HEK293 (cell line): Measurements from ENCODE around the gene IVNS1ABP.

Experiments used
- CTCF ChIA-PET: fragments of 350-600 bp; formaldehyde crosslinking; extraction: SDS; loops from one replicate; lab custom pipeline; 2021; ENCODE audit warnings: antibody characterized with exemption; lab: Yijun Ruan, JAX
- POLR2A ChIA-PET: fragments of 300-600 bp; formaldehyde crosslinking; extraction: SDS; loops from one replicate; lab custom pipeline; 2020; ENCODE audit warnings: antibody characterized with exemption, inconsistent platforms; lab: Yijun Ruan, JAX
- H3K27ac ChIP-seq: fragments of 200-500 bp; sonication (Bioruptor generic); 2 replicates; pipeline ENCODE4 v1.5.1; 2014; ENCODE audit warnings: low read depth, low read length, control low read depth, inconsistent platforms; ENCODE audit errors: extremely low read depth
- H3K36me3 ChIP-seq, 2 experiments: fragments of 200-500 bp in 1 of 2; sonication (Bioruptor generic) in 1 of 2; 1 replicate in 1 of 2; 2 replicates in 1 of 2; pipeline ENCODE4 v1.5.1; 2014 to 2017; ENCODE audit warnings: inconsistent platforms in 2 of 2, low read length in 2 of 2; ENCODE audit not compliant: control insufficient read depth in 2 of 2, insufficient read depth in 1 of 2
- H3K4me1 ChIP-seq: fragments of 200-500 bp; sonication (Bioruptor generic); 2 replicates; pipeline ENCODE4 v1.5.1; 2014; ENCODE audit warnings: mild to moderate bottlenecking, low read length, inconsistent platforms; ENCODE audit not compliant: control insufficient read depth, insufficient read depth
- H3K4me3 ChIP-seq: 2 replicates; pipeline ENCODE4 v1.5.1; 2011; ENCODE audit warnings: low read depth, mild to moderate bottlenecking, control low read depth, low read length, moderate library complexity
- H3K9me3 ChIP-seq: fragments of 200-500 bp; sonication (Bioruptor generic); 2 replicates; pipeline ENCODE4 v1.5.1; 2014; ENCODE audit warnings: low read depth, low read length, inconsistent platforms; ENCODE audit not compliant: control insufficient read depth, insufficient read depth
- GLIS2 ChIP-seq: fragments of 450-650 bp; formaldehyde crosslinking; IDR thresholded peaks from 2 replicates; pipeline ENCODE4 v1.5.1; 2016; ENCODE audit warnings: missing biosample characterization, missing genetic modification characterization
- KLF8 ChIP-seq: fragments of 450-650 bp; formaldehyde crosslinking; IDR thresholded peaks from 2 replicates; pipeline ENCODE4 v1.5.1; 2016; ENCODE audit warnings: missing biosample characterization, missing genetic modification characterization
- KLF9 ChIP-seq: fragments of 450-650 bp; formaldehyde crosslinking; IDR thresholded peaks from 2 replicates; pipeline ENCODE4 v1.5.1; 2016; ENCODE audit warnings: missing biosample characterization, missing genetic modification characterization, low read depth
- MZF1 ChIP-seq: fragments of 450-650 bp; formaldehyde crosslinking; IDR thresholded peaks from 2 replicates; pipeline ENCODE4 v1.5.1; 2017; ENCODE audit warnings: missing biosample characterization, missing genetic modification characterization, borderline replicate concordance
- OVOL3 ChIP-seq: fragments of 450-650 bp; formaldehyde crosslinking; IDR thresholded peaks from 2 replicates; pipeline ENCODE4 v1.5.1; 2016; ENCODE audit warnings: missing biosample characterization, missing genetic modification characterization
- SALL2 ChIP-seq: fragments of 450-650 bp; formaldehyde crosslinking; IDR thresholded peaks from 2 replicates; pipeline ENCODE4 v1.5.0; 2017; ENCODE audit warnings: missing biosample characterization, mild to moderate bottlenecking, missing genetic modification characterization, borderline replicate concordance
- TCF7L2 ChIP-seq: IDR thresholded peaks from 2 replicates; pipeline ENCODE4 v1.6.1; 2011; ENCODE audit warnings: low read depth, mild to moderate bottlenecking, inconsistent platforms, low read length, moderate library complexity, borderline replicate concordance
- ZBTB17 ChIP-seq: fragments of 450-650 bp; formaldehyde crosslinking; IDR thresholded peaks from 2 replicates; pipeline ENCODE4 v1.5.1; 2016; ENCODE audit warnings: missing biosample characterization, missing genetic modification characterization
- ZBTB7A ChIP-seq: fragments of 450-650 bp; formaldehyde crosslinking; IDR thresholded peaks from 2 replicates; pipeline ENCODE4 v1.5.1; 2016; ENCODE audit warnings: low read depth, missing biosample characterization, missing genetic modification characterization
- ZBTB8A ChIP-seq: fragments of 450-650 bp; formaldehyde crosslinking; IDR thresholded peaks from 2 replicates; pipeline ENCODE4 v1.5.1; 2016; ENCODE audit warnings: missing biosample characterization, missing genetic modification characterization
- ZFP37 ChIP-seq: fragments of 450-650 bp; formaldehyde crosslinking; IDR thresholded peaks from 2 replicates; pipeline ENCODE4 v1.5.1; 2016; ENCODE audit warnings: missing biosample characterization, missing genetic modification characterization
- ZNF133 ChIP-seq: fragments of 450-650 bp; formaldehyde crosslinking; IDR thresholded peaks from 2 replicates; pipeline ENCODE4 v1.5.1; 2016; ENCODE audit warnings: missing biosample characterization, missing genetic modification characterization
- ZNF169 ChIP-seq: fragments of 450-650 bp; formaldehyde crosslinking; IDR thresholded peaks from 2 replicates; pipeline ENCODE4 v1.5.1; 2016; ENCODE audit warnings: missing biosample characterization, missing genetic modification characterization
- ZNF221 ChIP-seq: fragments of 450-650 bp; formaldehyde crosslinking; IDR thresholded peaks from 2 replicates; pipeline ENCODE4 v1.5.1; 2017; ENCODE audit warnings: missing biosample characterization, missing genetic modification characterization, borderline replicate concordance
- ZNF239 ChIP-seq: fragments of 450-650 bp; formaldehyde crosslinking; IDR thresholded peaks from 2 replicates; pipeline ENCODE4 v1.5.1; 2016; ENCODE audit warnings: missing biosample characterization, missing genetic modification characterization
- ZNF391 ChIP-seq: fragments of 450-650 bp; formaldehyde crosslinking; IDR thresholded peaks from 2 replicates; pipeline ENCODE4 v1.5.1; 2016; ENCODE audit warnings: low read depth, missing biosample characterization, missing genetic modification characterization, borderline replicate concordance
- ZNF416 ChIP-seq: fragments of 450-650 bp; formaldehyde crosslinking; IDR thresholded peaks from 2 replicates; pipeline ENCODE4 v1.5.1; 2016; ENCODE audit warnings: missing biosample characterization, missing genetic modification characterization
- ZNF426 ChIP-seq: fragments of 450-650 bp; formaldehyde crosslinking; IDR thresholded peaks from 2 replicates; pipeline ENCODE4 v1.5.1; 2017; ENCODE audit warnings: missing biosample characterization, missing genetic modification characterization, mild to moderate bottlenecking, inconsistent platforms, moderate library complexity
- ZNF433 ChIP-seq: fragments of 450-650 bp; formaldehyde crosslinking; IDR thresholded peaks from 2 replicates; pipeline ENCODE4 v1.5.1; 2016; ENCODE audit warnings: missing biosample characterization, missing genetic modification characterization, low read depth
- ZNF510 ChIP-seq: fragments of 450-650 bp; formaldehyde crosslinking; IDR thresholded peaks from 2 replicates; pipeline ENCODE4 v1.5.1; 2018; ENCODE audit warnings: mild to moderate bottlenecking, missing genetic modification characterization, missing biosample characterization; ENCODE audit not compliant: insufficient replicate concordance
- ZNF529 ChIP-seq: fragments of 450-650 bp; formaldehyde crosslinking; IDR thresholded peaks from 2 replicates; pipeline ENCODE4 v1.5.1; 2017; ENCODE audit warnings: missing genetic modification characterization, missing biosample characterization; ENCODE audit not compliant: insufficient replicate concordance
- ZNF629 ChIP-seq: fragments of 450-650 bp; formaldehyde crosslinking; IDR thresholded peaks from 2 replicates; pipeline ENCODE4 v1.5.1; 2017; ENCODE audit warnings: missing biosample characterization, missing genetic modification characterization
- ZNF677 ChIP-seq: fragments of 450-650 bp; IDR thresholded peaks from 2 replicates; pipeline ENCODE4 v1.5.0; 2018; ENCODE audit warnings: missing biosample characterization, mild to moderate bottlenecking, missing genetic modification characterization, moderate library complexity
- ZNF837 ChIP-seq: fragments of 450-650 bp; formaldehyde crosslinking; IDR thresholded peaks from 2 replicates; pipeline ENCODE4 v1.5.1; 2016; ENCODE audit warnings: missing biosample characterization, missing genetic modification characterization
- ZXDB ChIP-seq: fragments of 450-650 bp; formaldehyde crosslinking; IDR thresholded peaks from 2 replicates; pipeline ENCODE4 v1.5.1; 2016; ENCODE audit warnings: missing biosample characterization, missing genetic modification characterization
- TF ChIP-seq, protein P1 (sequence below): fragments of 450-650 bp; formaldehyde crosslinking; IDR thresholded peaks from 2 replicates; pipeline ENCODE4 v1.5.1; 2016; ENCODE audit warnings: missing biosample characterization, missing genetic modification characterization
- TF ChIP-seq, protein P2 (sequence below): fragments of 450-650 bp; formaldehyde crosslinking; IDR thresholded peaks from 2 replicates; pipeline ENCODE4 v1.5.1; 2016; ENCODE audit warnings: missing biosample characterization, missing genetic modification characterization
- TF ChIP-seq, protein P3 (sequence below): fragments of 450-650 bp; IDR thresholded peaks from 2 replicates; pipeline ENCODE4 v1.5.1; 2018; ENCODE audit warnings: missing biosample characterization, mild to moderate bottlenecking, missing genetic modification characterization
- TF ChIP-seq, protein P4 (sequence below): fragments of 450-650 bp; formaldehyde crosslinking; IDR thresholded peaks from 2 replicates; pipeline ENCODE4 v1.5.1; 2016; ENCODE audit warnings: missing biosample characterization, missing genetic modification characterization

Gene IVNS1ABP

DNA sequence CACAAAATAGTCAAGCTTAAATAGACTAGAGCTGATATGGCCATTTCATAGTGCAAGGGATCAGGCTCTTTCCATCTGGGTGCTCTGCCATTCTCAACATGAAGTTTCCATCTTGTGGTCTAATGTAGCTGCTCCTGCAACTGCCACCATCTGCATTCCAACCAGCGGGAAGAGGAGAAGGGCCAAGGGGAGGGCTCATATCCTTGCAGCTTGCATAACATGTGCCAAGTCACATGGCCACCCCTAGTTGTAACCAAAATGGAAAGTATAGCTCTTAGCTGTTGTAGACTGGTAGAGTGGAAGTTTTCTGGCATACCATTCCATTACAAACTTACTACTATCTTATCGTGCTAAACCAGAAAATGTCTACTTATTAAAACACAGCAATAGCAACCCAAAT, 38.9 kb upstream of the IVNS1ABP start (continued):
- TF ChIP-seq, protein P1, sequence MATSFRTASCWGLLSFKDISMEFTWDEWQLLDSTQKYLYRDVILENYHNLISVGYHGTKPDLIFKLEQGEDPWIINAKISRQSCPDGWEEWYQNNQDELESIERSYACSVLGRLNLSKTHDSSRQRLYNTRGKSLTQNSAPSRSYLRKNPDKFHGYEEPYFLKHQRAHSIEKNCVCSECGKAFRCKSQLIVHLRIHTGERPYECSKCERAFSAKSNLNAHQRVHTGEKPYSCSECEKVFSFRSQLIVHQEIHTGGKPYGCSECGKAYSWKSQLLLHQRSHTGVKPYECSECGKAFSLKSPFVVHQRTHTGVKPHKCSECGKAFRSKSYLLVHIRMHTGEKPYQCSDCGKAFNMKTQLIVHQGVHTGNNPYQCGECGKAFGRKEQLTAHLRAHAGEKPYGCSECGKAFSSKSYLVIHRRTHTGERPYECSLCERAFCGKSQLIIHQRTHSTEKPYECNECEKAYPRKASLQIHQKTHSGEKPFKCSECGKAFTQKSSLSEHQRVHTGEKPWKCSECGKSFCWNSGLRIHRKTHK (tag by site-specific recombination): no peak

DNA sequence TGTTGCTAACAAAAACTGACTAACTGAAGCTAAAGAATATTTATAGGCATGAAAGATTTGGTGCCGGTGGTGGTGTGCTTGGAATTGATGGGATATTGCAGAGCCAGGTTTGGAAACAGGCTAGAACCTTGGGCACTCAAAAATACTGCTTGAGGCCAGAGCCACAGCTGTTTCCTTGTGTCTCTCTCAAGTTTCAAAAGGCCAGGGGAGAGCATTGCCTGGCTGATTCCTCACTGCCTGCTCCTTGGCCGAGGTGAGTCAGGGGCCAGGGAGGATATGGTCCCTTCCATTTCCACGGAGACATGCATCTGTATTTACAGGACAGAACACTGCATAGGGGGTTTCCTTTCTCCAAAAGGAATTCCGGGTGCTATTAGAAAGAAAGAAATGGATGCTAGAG, 36.1 kb upstream of the IVNS1ABP start:
- H3K36me3 ChIP-seq: no peaks in the 10 kb centered on the region
- ChIA-PET POLR2A (no interaction called here), CTCF (interaction anchor here (0.5 to 0.7 kb wide), 2 partner anchors 42 to 182 kb away, joined by 3 to 5 read pairs; no protein-coding TSS in a partner anchor)
- H3K9me3 ChIP-seq: no peaks in the 10 kb centered on the region
- no peak for TF ChIP-seq TCF7L2
- TF ChIP-seq KLF9 (tag by site-specific recombination): no peak
- no peak for TF ChIP-seq ZNF529 (tag by site-specific recombination)
- TF ChIP-seq ZNF677 (tag by site-specific recombination): no peak
- TF ChIP-seq ZNF433: no peak
- TF ChIP-seq ZBTB17 (tag by site-specific recombination): no peak
- TF ChIP-seq ZNF221 (tag by site-specific recombination): no peak
- TF ChIP-seq, protein P2, sequence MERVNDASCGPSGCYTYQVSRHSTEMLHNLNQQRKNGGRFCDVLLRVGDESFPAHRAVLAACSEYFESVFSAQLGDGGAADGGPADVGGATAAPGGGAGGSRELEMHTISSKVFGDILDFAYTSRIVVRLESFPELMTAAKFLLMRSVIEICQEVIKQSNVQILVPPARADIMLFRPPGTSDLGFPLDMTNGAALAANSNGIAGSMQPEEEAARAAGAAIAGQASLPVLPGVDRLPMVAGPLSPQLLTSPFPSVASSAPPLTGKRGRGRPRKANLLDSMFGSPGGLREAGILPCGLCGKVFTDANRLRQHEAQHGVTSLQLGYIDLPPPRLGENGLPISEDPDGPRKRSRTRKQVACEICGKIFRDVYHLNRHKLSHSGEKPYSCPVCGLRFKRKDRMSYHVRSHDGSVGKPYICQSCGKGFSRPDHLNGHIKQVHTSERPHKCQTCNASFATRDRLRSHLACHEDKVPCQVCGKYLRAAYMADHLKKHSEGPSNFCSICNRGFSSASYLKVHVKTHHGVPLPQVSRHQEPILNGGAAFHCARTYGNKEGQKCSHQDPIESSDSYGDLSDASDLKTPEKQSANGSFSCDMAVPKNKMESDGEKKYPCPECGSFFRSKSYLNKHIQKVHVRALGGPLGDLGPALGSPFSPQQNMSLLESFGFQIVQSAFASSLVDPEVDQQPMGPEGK: no peak
- no peak for TF ChIP-seq ZNF239 (tag by site-specific recombination)
- TF ChIP-seq ZNF391 (tag by site-specific recombination): no peak
- TF ChIP-seq ZXDB (tag by site-specific recombination): no peak
- no peak for TF ChIP-seq ZBTB8A (tag by site-specific recombination)
- TF ChIP-seq ZNF510: no peak
- no peak for TF ChIP-seq ZNF426
- no peak for TF ChIP-seq OVOL3 (tag by site-specific recombination)
- TF ChIP-seq ZNF837 (tag by site-specific recombination): no peak
- no peak for TF ChIP-seq ZNF416 (tag by site-specific recombination)
- no peak for TF ChIP-seq ZBTB7A (tag by site-specific recombination)
- no peak for TF ChIP-seq KLF8 (tag by site-specific recombination)
- no peak overlapping the region for H3K27ac ChIP-seq
- H3K4me1 ChIP-seq: no peaks in the 10 kb centered on the region
- H3K4me3 ChIP-seq: no peak overlapping the region

DNA sequence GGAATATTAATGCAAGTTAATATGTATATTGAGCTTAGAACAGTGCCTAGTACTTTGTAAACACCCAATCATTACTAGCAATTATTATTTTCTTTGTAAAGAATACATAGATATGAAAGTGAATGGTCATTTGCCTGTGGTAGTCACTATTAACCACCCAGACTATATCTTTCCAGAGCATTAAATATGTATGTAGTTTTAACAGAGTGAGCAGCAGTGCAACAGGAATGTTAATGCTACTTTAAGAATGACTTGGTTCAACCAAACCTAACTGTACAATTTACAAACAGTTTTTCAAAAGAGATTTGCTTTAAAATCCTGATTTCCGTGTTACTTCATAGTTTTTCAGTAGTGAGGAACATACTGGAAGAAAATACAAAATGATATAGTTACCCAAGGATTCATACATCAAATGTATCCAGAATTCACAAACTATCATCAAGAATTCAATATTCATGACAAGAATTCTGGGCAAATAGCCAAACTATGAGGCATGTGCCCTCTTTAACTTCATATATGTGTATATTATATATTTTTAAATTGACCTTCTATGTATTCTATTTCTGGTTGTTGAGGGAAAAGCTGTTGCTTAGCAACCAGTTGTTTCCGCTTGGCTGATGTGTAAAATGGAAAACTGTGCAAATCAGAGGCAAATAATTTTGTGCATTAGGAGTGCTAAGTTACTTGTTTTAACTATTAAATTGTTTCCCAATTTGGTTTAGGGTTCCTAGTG, 34.9 kb upstream of the IVNS1ABP start:
- ChIA-PET CTCF (interaction anchor here (0.5 kb wide), 1 partner anchor 10 kb away, joined by 3 read pairs; no protein-coding TSS in a partner anchor), POLR2A (no interaction called here)
- Histone ChIP-seq H3K4me3 (no peak overlapping the region), H3K27ac (no peak overlapping the region), H3K4me1 (no peaks in the 10 kb centered on the region), H3K9me3 (no peaks in the 10 kb centered on the region), H3K36me3 (no peaks in the 10 kb centered on the region)
- TF ChIP-seq ZNF133 (tag by site-specific recombination) (no peak), SALL2 (tag by site-specific recombination) (no peak), ZNF169 (tag by site-specific recombination) (no peak), ZNF629 (tag by site-specific recombination) (no peak), GLIS2 (no peak), KLF9 (tag by site-specific recombination) (no peak), ZFP37 (tag by site-specific recombination) (no peak), MZF1 (no peak)
- TF ChIP-seq, protein P3, sequence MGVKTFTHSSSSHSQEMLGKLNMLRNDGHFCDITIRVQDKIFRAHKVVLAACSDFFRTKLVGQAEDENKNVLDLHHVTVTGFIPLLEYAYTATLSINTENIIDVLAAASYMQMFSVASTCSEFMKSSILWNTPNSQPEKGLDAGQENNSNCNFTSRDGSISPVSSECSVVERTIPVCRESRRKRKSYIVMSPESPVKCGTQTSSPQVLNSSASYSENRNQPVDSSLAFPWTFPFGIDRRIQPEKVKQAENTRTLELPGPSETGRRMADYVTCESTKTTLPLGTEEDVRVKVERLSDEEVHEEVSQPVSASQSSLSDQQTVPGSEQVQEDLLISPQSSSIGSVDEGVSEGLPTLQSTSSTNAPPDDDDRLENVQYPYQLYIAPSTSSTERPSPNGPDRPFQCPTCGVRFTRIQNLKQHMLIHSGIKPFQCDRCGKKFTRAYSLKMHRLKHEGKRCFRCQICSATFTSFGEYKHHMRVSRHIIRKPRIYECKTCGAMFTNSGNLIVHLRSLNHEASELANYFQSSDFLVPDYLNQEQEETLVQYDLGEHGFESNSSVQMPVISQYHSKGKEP (tag by site-specific recombination): no peak
- TF ChIP-seq, protein P4, sequence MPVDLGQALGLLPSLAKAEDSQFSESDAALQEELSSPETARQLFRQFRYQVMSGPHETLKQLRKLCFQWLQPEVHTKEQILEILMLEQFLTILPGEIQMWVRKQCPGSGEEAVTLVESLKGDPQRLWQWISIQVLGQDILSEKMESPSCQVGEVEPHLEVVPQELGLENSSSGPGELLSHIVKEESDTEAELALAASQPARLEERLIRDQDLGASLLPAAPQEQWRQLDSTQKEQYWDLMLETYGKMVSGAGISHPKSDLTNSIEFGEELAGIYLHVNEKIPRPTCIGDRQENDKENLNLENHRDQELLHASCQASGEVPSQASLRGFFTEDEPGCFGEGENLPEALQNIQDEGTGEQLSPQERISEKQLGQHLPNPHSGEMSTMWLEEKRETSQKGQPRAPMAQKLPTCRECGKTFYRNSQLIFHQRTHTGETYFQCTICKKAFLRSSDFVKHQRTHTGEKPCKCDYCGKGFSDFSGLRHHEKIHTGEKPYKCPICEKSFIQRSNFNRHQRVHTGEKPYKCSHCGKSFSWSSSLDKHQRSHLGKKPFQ (tag by site-specific recombination): no peak
